ENCODE results near the gene JARID2. TPM values are rescaled to one million over a fixed set of nuclear protein-coding genes. Genes with fewer than 3 reads are reported as not detected.
A peak's percentile ranks its signal among the peaks of the same experiment; 100 is the strongest.

The JARID2 gene
- total RNA-seq, 1 donor from 2014 or later, result 66.1 TPM

DNA sequence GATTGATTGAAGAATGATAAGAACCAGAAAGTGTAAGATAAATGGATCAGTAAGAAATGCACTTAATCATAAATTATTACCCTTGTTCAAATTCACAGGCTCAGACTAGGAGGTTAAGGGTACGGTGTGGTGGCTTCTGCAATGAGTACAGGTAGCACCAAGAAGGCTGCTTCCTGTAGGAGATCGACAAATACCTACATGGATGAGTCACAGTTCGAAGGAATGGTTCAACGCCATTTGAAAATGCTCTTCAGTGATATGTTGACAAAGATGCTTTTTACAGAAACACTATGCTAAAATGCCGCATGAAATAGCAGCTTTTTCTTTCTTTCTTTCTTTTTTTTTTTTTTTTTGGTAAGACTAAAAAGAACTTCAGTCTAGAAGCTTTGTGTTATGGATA is 300.7 kb downstream of the JARID2 start:
- DNase-seq (ENCODE audit: low spot score), result no peak
- no peak for TF ChIP-seq CTCF (IDR thresholded peaks at IDR 0.05; ENCODE audit: unreplicated experiment)
- Mint-ChIP-seq H3K9me3 (ENCODE audit: unreplicated experiment) (no peaks in the 10 kb centered on the region), H3K27ac (ENCODE audit: unreplicated experiment) (no peak overlapping the region), H3K27me3 (ENCODE audit: unreplicated experiment) (peaks cover 5% of the 10 kb centered on the region), H3K4me1 (ENCODE audit: unreplicated experiment) (peaks cover 40% of the 10 kb centered on the region), H3K4me3 (ENCODE audit: unreplicated experiment) (no peak overlapping the region), H3K36me3 (ENCODE audit: low read depth, unreplicated experiment) (peaks cover 9% of the 10 kb centered on the region)

DNA sequence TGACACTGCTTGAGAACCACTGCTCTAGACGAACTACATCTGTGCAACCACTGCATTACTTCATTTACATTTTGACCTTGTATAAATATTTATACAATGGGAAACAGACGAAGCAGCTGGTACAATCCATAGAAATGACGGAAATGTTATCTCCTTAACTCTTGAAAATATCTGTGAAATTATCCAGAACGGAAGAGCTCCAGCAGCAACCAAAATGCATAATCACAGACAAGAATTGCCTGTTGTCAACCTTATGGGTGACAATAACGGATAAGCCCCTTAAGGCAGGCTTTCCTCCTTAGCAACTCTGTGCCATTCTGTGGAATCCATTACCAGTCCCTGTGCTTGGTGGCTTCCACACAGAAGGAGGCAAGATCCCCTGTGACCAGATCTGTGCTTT is 301.5 kb downstream of the JARID2 start:
- Mint-ChIP-seq H3K27me3 (ENCODE audit: unreplicated experiment) (peaks cover 6% of the 10 kb centered on the region), H3K27ac (ENCODE audit: unreplicated experiment) (no peak overlapping the region), H3K4me3 (ENCODE audit: unreplicated experiment) (no peak overlapping the region), H3K4me1 (ENCODE audit: unreplicated experiment) (peaks cover 47% of the 10 kb centered on the region), H3K9me3 (ENCODE audit: unreplicated experiment) (no peaks in the 10 kb centered on the region), H3K36me3 (ENCODE audit: low read depth, unreplicated experiment) (peaks cover 9% of the 10 kb centered on the region)
- DNase-seq (ENCODE audit: low spot score), result no peak
- no peak for TF ChIP-seq CTCF (IDR thresholded peaks at IDR 0.05; ENCODE audit: unreplicated experiment)

GRCh38 chr6:15549371-15549770 is 303.5 kb downstream of the JARID2 start:
- no peak for TF ChIP-seq CTCF (IDR thresholded peaks at IDR 0.05; ENCODE audit: unreplicated experiment)
- peaks cover 6% of the 10 kb centered on the region for H3K27me3 Mint-ChIP-seq (ENCODE audit: unreplicated experiment)
- no peaks in the 10 kb centered on the region for H3K36me3 Mint-ChIP-seq (ENCODE audit: low read depth, unreplicated experiment)
- no peaks in the 10 kb centered on the region for H3K9me3 Mint-ChIP-seq (ENCODE audit: unreplicated experiment)
- H3K4me1 Mint-ChIP-seq (ENCODE audit: unreplicated experiment), result peaks cover 62% of the 10 kb centered on the region
- no peak for DNase-seq (ENCODE audit: low spot score)
- no peak overlapping the region for H3K4me3 Mint-ChIP-seq (ENCODE audit: unreplicated experiment)
- peak overlapping the region; percentile 81 for H3K27ac Mint-ChIP-seq (ENCODE audit: unreplicated experiment)

DNA sequence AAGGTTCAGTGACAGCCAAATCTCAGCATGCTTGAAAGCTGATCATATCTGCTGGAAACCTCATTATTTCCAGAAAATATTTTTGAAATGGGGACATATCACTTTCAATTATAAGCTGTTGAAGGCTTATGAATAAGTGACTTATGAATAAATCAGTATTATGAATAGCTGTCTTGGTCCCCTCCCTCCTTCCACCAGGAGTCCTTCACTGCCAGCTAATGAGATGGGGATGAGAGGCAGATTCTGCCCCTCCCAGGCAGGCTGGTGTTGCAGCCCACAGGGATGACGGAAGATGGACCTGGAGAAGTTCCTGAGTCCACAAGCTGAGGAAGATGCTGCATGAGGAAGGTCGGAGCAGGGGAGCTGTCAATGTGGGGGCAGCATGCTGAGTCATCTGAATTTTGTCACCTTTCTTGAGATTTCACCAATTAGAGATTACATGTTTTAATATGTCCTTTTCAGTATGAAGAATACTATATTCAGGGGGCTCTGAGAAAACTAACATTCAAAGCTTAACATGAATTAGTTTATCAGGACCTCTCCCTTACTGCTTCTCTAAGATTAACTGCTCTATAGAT is 304.8 kb downstream of the JARID2 start:
- no peak for TF ChIP-seq CTCF (IDR thresholded peaks at IDR 0.05; ENCODE audit: unreplicated experiment)
- Mint-ChIP-seq H3K36me3 (ENCODE audit: low read depth, unreplicated experiment) (no peaks in the 10 kb centered on the region), H3K4me3 (ENCODE audit: unreplicated experiment) (no peak overlapping the region), H3K4me1 (ENCODE audit: unreplicated experiment) (peaks cover 66% of the 10 kb centered on the region), H3K27me3 (ENCODE audit: unreplicated experiment) (peaks cover 6% of the 10 kb centered on the region), H3K9me3 (ENCODE audit: unreplicated experiment) (no peaks in the 10 kb centered on the region), H3K27ac (ENCODE audit: unreplicated experiment) (peak overlapping the region; percentile 96)
- DNase-seq (ENCODE audit: low spot score), result no peak

- peak overlapping the region; percentile 96 for H3K27ac Mint-ChIP-seq (ENCODE audit: unreplicated experiment)
- peaks cover 66% of the 10 kb centered on the region for H3K4me1 Mint-ChIP-seq (ENCODE audit: unreplicated experiment)
- no peak for DNase-seq (ENCODE audit: low spot score)
- no peaks in the 10 kb centered on the region for H3K36me3 Mint-ChIP-seq (ENCODE audit: low read depth, unreplicated experiment)
- H3K9me3 Mint-ChIP-seq (ENCODE audit: unreplicated experiment), result no peaks in the 10 kb centered on the region
- no peak for TF ChIP-seq CTCF (IDR thresholded peaks at IDR 0.05; ENCODE audit: unreplicated experiment)
- peaks cover 6% of the 10 kb centered on the region for H3K27me3 Mint-ChIP-seq (ENCODE audit: unreplicated experiment)
- H3K4me3 Mint-ChIP-seq (ENCODE audit: unreplicated experiment), result peak overlapping the region; percentile 3
Observed at GRCh38 chr6:15551262-15551661, 305.4 kb downstream of the JARID2 start.
